Prostate gland (tissue), 2 donors: ENCODE results near the gene ZNF561. TPM values are rescaled to one million over a fixed set of nuclear protein-coding genes. Genes with fewer than 3 reads are reported as not detected.
A peak's percentile ranks its signal among the peaks of the same experiment; 100 is the strongest.
"Not testable (repeated sequence)": the region's sequence is repeated elsewhere in the genome, so short reads cannot be mapped to it uniquely, and the experiment has no call there.

Experiments used
- DNase-seq: peaks from one replicate; pipeline ENCODE4 v3.0.0-alpha.2; 2019; ENCODE audit warnings: low spot score
- H3K27ac ChIP-seq, 2 donors: fragments of 200-600 bp; sonication (generic); 2 replicates each; pipeline ENCODE4 v1.5.1; 2017 to 2019
- H3K27me3 ChIP-seq: fragments of 200-600 bp; sonication (generic); replicated peaks from 2 replicates; pipeline ENCODE4 v1.5.1; 2019; ENCODE audit not compliant: insufficient read depth
- H3K36me3 ChIP-seq, 2 donors: fragments of 200-600 bp; sonication (generic); 1 replicate in 1 of 2; 2 replicates in 1 of 2; pipeline versions ENCODE4 v1.5.1 to v1.8.1; 2017 to 2019
- H3K4me1 ChIP-seq: fragments of 200-600 bp; sonication (generic); replicated peaks from 2 replicates; pipeline ENCODE4 v1.5.1; 2019
- H3K4me3 ChIP-seq, 2 donors: fragments of 200-600 bp; sonication (generic); 2 replicates each; pipeline ENCODE4 v1.5.1; 2017 to 2019
- H3K9me3 ChIP-seq: fragments of 200-600 bp; sonication (generic); 2 replicates; pipeline ENCODE4 v1.5.1; 2017
- POLR2A ChIP-seq: fragments of 450-650 bp; IDR thresholded peaks from one replicate; pipeline ENCODE4 v1.6.1; 2016; ENCODE audit warnings: antibody characterized with exemption, mild to moderate bottlenecking
- POLR2AphosphoS5 ChIP-seq: sonication (generic); formaldehyde crosslinking; IDR thresholded peaks from one replicate; pipeline ENCODE4 v1.6.1; 2017; ENCODE audit warnings: antibody characterized with exemption
- WGBS: methylation state at CpG from one replicate; pipeline ENCODE4 v1.1.5; 2018; 5-methylcytosine and 5-hydroxymethylcytosine counted together
- intact Hi-C: fragments of 100-400 bp; cut with DNase I; formaldehyde crosslinking; loops from one replicate; pipeline ENCODE4 v1.14.2; 2022
- total RNA-seq, 2 donors: library from RNA; depleted of rRNA; stranded (reverse); fragments of >200 nt; gene quantifications; one replicate each; pipeline ENCODE4 v1.1.0, GENCODE V29; 2016
- TF ChIP-seq, protein P1 (sequence below), 4 experiments: fragments of 200-600 bp in 2 of 4; fragments of 450-650 bp in 2 of 4; sonication (generic) in 2 of 4; IDR thresholded peaks; 1 replicate in 3 of 4; 2 replicates in 1 of 4; pipeline ENCODE4 v1.5.1; 2016 to 2019; ENCODE audit warnings: antibody characterized with exemption in 4 of 4, mild to moderate bottlenecking in 2 of 4, moderate library complexity in 2 of 4

The ZNF561 gene
- total RNA-seq, 2 donors from 2014 or later: 27.8 to 32.3 TPM

DNA sequence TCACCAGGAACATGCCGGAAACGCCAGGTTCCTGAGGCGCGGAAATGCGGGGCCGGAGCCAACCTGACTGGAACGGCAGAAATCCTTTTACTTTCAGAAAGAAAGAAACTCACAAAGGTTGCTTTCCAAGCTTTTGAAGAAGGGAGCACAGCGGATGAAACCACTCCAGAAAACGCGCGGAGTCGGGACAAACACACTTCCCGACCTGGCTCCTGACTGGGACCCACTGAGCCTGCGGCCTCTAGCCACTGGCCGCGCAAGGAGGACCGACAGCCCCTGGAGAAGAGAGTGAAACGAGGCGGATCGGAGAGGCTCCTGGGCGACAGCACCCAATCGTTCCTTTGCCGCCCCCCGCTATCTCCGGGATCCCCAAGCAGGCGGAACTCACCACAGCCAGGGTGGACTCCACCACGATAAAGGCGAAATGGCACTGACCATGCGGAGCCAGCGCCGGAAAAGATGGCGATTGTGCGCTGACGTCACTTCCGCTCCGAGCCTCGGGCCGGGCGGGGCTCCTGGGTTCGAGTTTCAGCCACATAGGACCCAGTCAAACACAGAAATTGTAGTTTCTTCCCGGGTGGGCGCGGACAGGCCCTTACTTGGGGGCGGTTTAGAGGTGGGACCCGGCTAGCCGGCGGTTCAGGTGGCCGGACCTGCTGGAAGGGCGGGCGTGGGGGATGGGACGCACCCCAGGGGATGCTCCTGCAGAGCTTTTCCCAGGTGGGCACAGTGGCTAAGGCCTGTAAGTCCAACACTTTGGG is 36.8 kb downstream of the ZNF561 start, which contains the start of gene ZNF121:
ZNF121 (minus strand) TSS at position 432 of the 761 bp plus-strand sequence. CDS start 16,407 bp downstream, outside the sequence.
- Histone ChIP-seq H3K36me3 (no peaks in the 10 kb centered on the region), H3K4me3 (peak within 1 kb of the TSS; percentile 74 to 83), H3K27me3 (no peaks in the 10 kb centered on the region), H3K27ac (peak within 1 kb of the TSS; percentile 94 to 97), H3K4me1 (no peaks in the 10 kb centered on the region), H3K9me3 (no peaks in the 10 kb centered on the region)
- WGBS: under 1% methylated on average over 51 of the region's 51 CpGs
- TF ChIP-seq POLR2AphosphoS5 (peak; percentile 89), POLR2A (peak; percentile 55)
- TF ChIP-seq, protein P1, sequence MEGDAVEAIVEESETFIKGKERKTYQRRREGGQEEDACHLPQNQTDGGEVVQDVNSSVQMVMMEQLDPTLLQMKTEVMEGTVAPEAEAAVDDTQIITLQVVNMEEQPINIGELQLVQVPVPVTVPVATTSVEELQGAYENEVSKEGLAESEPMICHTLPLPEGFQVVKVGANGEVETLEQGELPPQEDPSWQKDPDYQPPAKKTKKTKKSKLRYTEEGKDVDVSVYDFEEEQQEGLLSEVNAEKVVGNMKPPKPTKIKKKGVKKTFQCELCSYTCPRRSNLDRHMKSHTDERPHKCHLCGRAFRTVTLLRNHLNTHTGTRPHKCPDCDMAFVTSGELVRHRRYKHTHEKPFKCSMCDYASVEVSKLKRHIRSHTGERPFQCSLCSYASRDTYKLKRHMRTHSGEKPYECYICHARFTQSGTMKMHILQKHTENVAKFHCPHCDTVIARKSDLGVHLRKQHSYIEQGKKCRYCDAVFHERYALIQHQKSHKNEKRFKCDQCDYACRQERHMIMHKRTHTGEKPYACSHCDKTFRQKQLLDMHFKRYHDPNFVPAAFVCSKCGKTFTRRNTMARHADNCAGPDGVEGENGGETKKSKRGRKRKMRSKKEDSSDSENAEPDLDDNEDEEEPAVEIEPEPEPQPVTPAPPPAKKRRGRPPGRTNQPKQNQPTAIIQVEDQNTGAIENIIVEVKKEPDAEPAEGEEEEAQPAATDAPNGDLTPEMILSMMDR (IDR thresholded peaks at IDR 0.05): peak in 1 of 4 experiments; percentile 24
- intact Hi-C loops: loop anchor here (2.0 to 10.0 kb wide), 2 partner anchors 209 to 379 kb away; no protein-coding TSS in a partner anchor
- DNase-seq: peak; percentile 76

DNA sequence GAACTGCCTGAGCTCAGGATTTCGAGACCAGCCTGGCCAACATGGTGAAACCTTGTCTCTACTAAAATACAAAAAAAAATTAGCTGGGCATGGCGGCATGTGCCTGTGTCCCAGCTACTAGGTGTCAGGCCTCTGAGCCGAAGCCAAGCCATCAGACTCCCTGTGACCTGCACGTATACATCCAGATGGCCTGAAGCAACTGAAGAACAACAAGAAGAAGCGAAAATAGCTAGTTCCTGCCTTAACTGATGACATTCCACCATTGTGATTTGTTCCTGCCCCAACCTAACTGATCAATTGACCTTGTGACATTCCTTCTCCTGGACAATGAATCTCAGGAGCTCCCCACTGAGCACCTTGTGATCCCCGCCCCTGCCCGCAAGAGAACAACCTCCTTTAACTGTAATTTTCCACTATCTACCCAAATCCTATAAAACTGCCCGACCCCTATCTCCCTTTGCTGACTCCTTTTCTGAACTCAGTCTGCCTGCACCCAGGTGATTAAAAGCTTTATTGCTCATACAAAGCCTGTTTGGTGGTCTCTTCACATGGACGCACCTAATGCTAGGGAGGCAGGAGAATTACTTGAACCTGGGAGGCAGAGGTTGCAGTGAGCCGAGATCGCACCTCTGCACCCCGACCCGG is 38.8 kb downstream of the ZNF561 start:
- H3K4me3 ChIP-seq, H3K4me1 ChIP-seq, H3K27me3 ChIP-seq, H3K9me3 ChIP-seq, DNase-seq, H3K27ac ChIP-seq, H3K36me3 ChIP-seq: not testable (repeated sequence)
- intact Hi-C loops: loop anchor here (10.0 kb wide), 1 partner anchor 377 kb away; no protein-coding TSS in a partner anchor
- 88% methylated on average over 13 of the region's 13 CpGs for WGBS

DNA sequence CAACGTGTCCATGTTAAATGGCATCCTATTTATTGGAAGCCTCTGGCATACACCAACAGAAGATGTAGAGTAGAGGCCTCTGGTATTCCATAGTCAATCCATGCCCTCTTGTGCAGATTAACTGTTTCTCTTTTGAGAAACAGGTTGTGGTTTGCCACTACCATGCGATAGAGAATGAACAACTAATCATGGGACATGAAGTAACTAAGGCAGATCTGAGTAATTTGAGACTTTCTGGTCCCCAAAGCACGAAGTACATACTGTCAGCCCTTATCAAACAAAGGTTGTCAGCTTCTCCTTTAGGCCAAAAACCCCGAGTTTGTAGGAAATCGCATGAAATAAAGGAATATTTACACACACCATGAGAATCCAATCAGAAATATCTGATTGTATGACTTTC is 40.3 kb downstream of the ZNF561 start:
- no peak for DNase-seq
- no peak for TF ChIP-seq POLR2AphosphoS5
- TF ChIP-seq POLR2A: no peak
- TF ChIP-seq, protein P1 (IDR thresholded peaks at IDR 0.05): no peak
- Histone ChIP-seq H3K4me3 (no peak overlapping the region), H3K27me3 (no peaks in the 10 kb centered on the region), H3K27ac (no peak overlapping the region), H3K4me1 (no peaks in the 10 kb centered on the region), H3K9me3 (no peaks in the 10 kb centered on the region), H3K36me3 (no peaks in the 10 kb centered on the region)
- WGBS: 94% methylated on average over 5 of the region's 5 CpGs
- intact Hi-C loops: loop anchor here (10.0 kb wide), 1 partner anchor 376 kb away; no protein-coding TSS in a partner anchor

DNA sequence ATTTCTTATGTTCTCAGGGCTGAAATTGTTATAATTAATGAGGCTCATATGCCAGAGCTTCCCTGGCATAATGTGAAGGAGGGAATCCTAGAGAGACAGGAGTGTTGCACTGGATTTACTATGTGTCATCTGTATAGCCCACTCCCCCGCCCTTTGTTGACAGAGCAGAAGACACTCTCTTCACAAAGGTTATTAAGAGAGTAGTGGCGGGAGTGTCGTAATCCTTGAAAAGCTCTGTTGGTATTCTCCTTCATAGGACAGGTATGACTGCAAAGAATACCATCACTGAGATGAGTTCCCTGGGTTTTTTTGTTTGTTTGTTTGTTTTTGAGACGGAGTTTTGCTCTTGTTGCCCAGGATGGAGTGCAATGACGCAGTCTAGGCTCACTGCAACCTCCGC is 50.8 kb downstream of the ZNF561 start:
- peaks cover 10% of the 10 kb centered on the region for H3K9me3 ChIP-seq
- no peak overlapping the region for H3K27ac ChIP-seq
- H3K27me3 ChIP-seq: no peaks in the 10 kb centered on the region
- H3K36me3 ChIP-seq: peaks cover 27 to 32% of the 10 kb centered on the region in 2 donors
- H3K4me3 ChIP-seq: no peak overlapping the region
- DNase-seq: no peak
- TF ChIP-seq POLR2AphosphoS5: no peak
- TF ChIP-seq POLR2A: no peak
- TF ChIP-seq, protein P1 (IDR thresholded peaks at IDR 0.05): no peak
- intact Hi-C loops: no loop called here
- H3K4me1 ChIP-seq: no peaks in the 10 kb centered on the region
- WGBS: 92% methylated on average over 6 of the region's 6 CpGs

DNA sequence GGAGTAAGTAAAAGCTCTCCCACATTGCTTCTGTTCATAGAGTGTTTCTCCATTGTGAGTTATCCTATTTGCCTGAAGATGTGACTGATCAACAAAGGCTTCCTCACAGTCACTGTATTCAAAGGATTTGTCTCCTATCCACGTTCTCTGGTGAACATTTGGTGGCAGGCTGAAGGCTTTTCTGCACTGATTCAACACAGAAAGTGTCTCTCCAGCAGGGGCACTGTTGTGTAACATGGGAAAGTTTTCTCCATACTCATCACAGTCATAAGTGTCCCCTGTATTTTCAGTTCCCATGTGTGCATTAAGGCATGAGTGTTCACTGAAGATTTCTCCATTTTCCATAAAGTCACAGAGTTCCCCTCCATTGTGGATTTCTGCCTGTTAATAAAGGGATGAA is 54.3 kb downstream of the ZNF561 start:
- WGBS: 100% methylated on average over 1 of the region's 1 CpG
- intact Hi-C loops: no loop called here
- TF ChIP-seq POLR2A: no peak
- TF ChIP-seq POLR2AphosphoS5: no peak
- TF ChIP-seq, protein P1 (IDR thresholded peaks at IDR 0.05): no peak
- Histone ChIP-seq H3K36me3 (peaks cover 27 to 36% of the 10 kb centered on the region in 2 donors), H3K9me3 (peaks cover 10% of the 10 kb centered on the region), H3K27me3 (no peaks in the 10 kb centered on the region), H3K27ac (no peak overlapping the region), H3K4me3 (no peak overlapping the region), H3K4me1 (no peaks in the 10 kb centered on the region)
- no peak for DNase-seq
